ENCODE results near the gene ERCC6L2.

DNA sequence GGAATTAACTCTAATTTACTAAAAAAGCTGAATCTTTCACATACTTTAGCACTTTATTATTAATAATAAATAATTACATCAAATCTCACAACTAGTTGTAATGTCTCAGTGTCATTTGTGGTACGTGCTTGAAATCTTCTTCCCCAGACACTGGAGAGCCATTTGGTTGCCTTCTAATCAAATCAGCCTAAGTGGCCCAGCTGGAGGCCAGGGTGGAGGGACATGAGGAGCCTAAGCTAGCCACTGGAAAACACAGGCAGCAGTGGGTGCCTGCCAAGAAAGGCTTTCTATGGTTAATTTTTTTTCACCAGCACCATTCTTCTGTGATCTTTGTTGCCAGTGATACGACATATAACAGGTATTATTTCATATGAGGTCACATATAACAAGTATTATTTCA lies 117.0 kb downstream of the ERCC6L2 start:
- TF ChIP-seq MXI1 (IDR thresholded peaks at IDR 0.05; ENCODE audit: low read depth, low read length) (no peak), SIN3A (IDR thresholded peaks at IDR 0.05; ENCODE audit: borderline replicate concordance, low read depth, low read length) (no peak)

Measured in SK-N-SH (cell line).